GM12864 (cell line): ENCODE data around the gene OR2A42.
"Not testable (repeated sequence)": the region's sequence is repeated elsewhere in the genome, so short reads cannot be mapped to it uniquely, and the experiment has no call there.

Experiments used
- DNase-seq: peaks from one replicate; pipeline ENCODE4 v3.0.0-alpha.2; 2011; ENCODE audit warnings: low read depth
- H3K4me3 ChIP-seq: 2 replicates; pipeline ENCODE4 v1.5.1; 2011; ENCODE audit warnings: mild to moderate bottlenecking, low read depth, low read length, control low read depth
- TF ChIP-seq, protein P1 (sequence below): IDR thresholded peaks from 2 replicates; pipeline ENCODE4 v1.5.1; 2011; ENCODE audit warnings: low read depth, mild to moderate bottlenecking, moderate library complexity, low read length, control low read depth, inconsistent platforms; ENCODE audit errors: missing control alignments

OR2A42 gene

GRCh38 chr7:144239365-144239764 is at the start of gene OR2A42:
Gene OR2A42 (minus strand): TSS chr7:144239605. CDS start chr7:144232843, 6,762 bp downstream.
- H3K4me3 ChIP-seq, DNase-seq: not testable (repeated sequence)

DNA sequence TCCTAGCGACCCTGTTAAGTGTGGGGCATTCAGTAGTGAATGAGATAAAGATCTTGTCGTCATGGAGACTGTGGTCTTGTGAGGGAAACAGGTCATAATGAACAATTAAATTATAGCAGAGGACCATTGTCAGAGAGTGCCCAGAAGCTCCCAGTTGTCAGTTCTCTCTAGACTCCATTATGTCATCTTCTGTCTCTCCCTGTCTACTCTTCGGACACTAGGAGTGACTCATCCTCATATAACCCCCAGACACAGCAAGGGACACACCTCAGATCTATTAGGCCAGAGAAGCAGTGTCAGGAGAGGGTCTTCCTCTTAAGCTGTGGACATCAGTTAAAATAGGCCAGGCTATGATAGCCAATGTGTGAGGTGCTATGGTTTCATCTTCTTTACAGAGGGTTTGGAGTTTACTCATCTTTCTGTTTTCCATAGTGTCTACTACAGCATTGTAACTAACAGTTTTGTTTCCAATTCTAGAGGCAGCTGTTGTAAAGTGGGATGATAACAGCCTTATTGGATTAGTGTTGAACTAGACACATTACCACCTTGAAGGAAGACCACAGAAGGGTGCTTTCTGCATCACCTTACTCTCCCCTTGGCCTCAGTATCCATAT is 47.9 kb upstream of the OR2A42 start:
- not testable (repeated sequence) for DNase-seq, H3K4me3 ChIP-seq

GRCh38 chr7:144283716-144284115 is 44.3 kb upstream of the OR2A42 start:
- DNase-seq, H3K4me3 ChIP-seq: not testable (repeated sequence)

GRCh38 chr7:144282490-144282889 is 43.1 kb upstream of the OR2A42 start:
- H3K4me3 ChIP-seq, DNase-seq: not testable (repeated sequence)

DNA sequence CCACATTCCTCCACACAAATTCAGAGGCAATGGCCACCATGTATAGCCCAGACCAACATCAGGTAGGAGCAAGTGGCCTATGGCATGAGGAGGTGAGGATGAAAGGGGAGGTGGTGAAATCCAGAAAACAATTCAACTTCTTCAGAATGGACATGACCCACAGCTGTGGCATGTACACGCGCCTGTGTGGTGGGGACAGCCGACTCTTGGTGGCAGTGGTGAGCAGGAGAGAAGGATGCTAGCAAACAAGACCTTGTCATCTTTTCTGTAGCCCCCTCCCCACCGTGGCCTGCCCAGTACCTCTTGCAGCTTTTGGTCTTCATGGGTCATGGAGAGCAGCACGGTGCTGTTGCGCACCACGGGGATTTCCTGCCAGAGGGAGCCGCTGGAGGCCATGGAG is 42.6 kb upstream of the OR2A42 start:
- not testable (repeated sequence) for DNase-seq, H3K4me3 ChIP-seq

GRCh38 chr7:144280010-144280409 is 40.6 kb upstream of the OR2A42 start:
- not testable (repeated sequence) for DNase-seq, H3K4me3 ChIP-seq

GRCh38 chr7:144275281-144275680 is 35.9 kb upstream of the OR2A42 start:
- DNase-seq, H3K4me3 ChIP-seq: not testable (repeated sequence)

DNA sequence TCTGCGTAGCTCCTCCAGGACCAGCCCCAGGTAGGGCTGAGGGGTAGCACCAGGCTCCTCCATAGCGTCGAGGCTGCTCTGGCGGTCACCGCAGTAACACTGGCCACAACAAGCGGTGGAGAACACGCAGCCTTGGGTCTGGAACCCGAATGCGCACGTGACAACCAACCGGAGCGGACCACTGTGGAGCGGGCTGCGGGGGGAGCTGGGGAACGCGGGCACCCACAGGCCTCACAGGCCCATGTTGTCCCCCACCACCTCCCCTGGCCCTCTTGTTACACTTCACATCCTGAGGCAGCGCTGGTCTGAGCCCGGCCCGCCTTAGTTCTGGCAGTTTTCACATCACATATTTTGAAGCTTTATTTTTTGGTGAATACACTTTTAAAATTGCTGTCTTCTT is 29.8 kb upstream of the OR2A42 start, which contains the start of gene CTAGE8:
TSS of gene CTAGE8 (minus strand) at position 101 of the 400 bp plus-strand sequence. CDS start at position 63, 38 bp downstream.
- H3K4me3 ChIP-seq, DNase-seq: not testable (repeated sequence)

GRCh38 chr7:144264692-144265091 is 25.3 kb upstream of the OR2A42 start, which contains the start of gene OR2A7:
Gene OR2A7 (minus strand): TSS chr7:144264792. CDS start chr7:144259628, 5,164 bp downstream.
- not testable (repeated sequence) for DNase-seq

DNA sequence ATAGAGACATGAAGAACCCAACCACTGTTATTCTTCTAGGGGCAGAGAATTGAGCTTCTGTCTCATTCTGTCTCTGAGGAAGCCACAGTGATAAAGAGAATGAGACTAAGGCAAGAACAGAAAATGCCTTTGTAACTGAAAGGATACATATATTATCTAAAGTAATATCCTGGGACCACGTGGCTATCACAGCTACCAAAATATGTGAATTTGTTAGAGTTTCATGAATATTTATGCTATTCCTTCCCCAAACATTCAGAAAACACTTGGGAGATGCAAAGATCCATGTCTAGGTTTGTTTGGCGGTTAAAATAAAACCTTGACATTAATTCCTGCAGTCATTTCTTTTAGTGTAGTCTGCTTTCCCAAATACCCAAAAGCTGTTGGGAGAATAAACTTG is 22.7 kb upstream of the OR2A42 start:
- DNase-seq, H3K4me3 ChIP-seq: not testable (repeated sequence)

More at GRCh38 chr7:144264692-144265091, 25.3 kb upstream of the OR2A42 start, which contains the start of gene OR2A7:
- H3K4me3 ChIP-seq = not testable (repeated sequence)

GRCh38 chr7:144259067-144259466 is 19.7 kb upstream of the OR2A42 start:
- not testable (repeated sequence) for DNase-seq, H3K4me3 ChIP-seq

- no peak overlapping the region for H3K4me3 ChIP-seq
- no peak for DNase-seq
- TF ChIP-seq, protein P1, sequence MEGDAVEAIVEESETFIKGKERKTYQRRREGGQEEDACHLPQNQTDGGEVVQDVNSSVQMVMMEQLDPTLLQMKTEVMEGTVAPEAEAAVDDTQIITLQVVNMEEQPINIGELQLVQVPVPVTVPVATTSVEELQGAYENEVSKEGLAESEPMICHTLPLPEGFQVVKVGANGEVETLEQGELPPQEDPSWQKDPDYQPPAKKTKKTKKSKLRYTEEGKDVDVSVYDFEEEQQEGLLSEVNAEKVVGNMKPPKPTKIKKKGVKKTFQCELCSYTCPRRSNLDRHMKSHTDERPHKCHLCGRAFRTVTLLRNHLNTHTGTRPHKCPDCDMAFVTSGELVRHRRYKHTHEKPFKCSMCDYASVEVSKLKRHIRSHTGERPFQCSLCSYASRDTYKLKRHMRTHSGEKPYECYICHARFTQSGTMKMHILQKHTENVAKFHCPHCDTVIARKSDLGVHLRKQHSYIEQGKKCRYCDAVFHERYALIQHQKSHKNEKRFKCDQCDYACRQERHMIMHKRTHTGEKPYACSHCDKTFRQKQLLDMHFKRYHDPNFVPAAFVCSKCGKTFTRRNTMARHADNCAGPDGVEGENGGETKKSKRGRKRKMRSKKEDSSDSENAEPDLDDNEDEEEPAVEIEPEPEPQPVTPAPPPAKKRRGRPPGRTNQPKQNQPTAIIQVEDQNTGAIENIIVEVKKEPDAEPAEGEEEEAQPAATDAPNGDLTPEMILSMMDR = no peak
Measured at GRCh38 chr7:144256112-144256511, 16.7 kb upstream of the OR2A42 start.

DNA sequence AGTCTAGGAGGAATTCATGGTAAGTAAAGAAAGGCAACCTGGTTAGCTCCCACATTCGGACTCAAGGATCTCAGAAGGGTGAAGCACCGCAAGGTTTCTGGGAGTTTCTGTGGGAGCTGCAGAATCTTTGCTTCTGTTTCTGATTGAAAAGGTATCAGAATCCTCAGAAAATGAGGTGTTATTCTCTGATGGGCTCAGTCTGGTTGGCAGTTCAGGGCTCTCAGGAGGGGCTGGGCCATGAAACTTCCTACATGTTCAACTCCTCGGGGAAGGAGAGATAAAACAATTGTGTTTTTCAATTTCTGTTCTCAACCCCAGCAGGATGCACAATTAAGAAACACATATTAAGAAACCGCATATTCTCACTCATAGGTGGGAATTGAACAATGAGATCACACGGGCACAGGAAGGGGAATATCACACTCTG is 16.1 kb upstream of the OR2A42 start:
- TF ChIP-seq, protein P1 = no peak
- DNase-seq = no peak
- H3K4me3 ChIP-seq = no peak overlapping the region

GRCh38 chr7:144252307-144252706 is 12.9 kb upstream of the OR2A42 start:
- not testable (repeated sequence) for H3K4me3 ChIP-seq, DNase-seq

- not testable (repeated sequence) for H3K4me3 ChIP-seq, DNase-seq
Measured at GRCh38 chr7:144247674-144248330, 8.4 kb upstream of the OR2A42 start.

GRCh38 chr7:144246967-144247366 is 7.6 kb upstream of the OR2A42 start:
- not testable (repeated sequence) for H3K4me3 ChIP-seq, DNase-seq

DNA sequence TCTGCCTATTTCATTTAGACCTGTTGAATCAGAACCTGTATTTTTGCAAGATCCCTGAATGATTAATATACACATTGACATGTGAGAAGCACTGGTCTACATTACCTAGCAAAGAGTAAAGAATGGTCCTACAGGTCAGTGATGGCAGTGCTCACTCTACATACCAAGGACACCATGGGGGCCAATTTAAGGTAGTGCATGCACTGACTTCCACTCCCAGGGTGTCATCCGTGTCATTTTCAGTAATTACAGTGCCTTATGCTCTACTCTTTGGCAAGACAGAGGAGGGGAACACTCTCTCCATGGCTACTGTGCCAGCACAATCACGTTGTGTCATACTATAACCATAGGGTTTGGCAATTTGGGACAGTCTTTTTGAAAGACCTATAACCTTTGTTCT is 6.0 kb upstream of the OR2A42 start:
- H3K4me3 ChIP-seq, DNase-seq: not testable (repeated sequence)
